ENCODE results near the gene PRIM2. TPM values are rescaled to one million over a fixed set of nuclear protein-coding genes. Genes with fewer than 3 reads are reported as not detected.
"Not testable (repeated sequence)": the region's sequence is repeated elsewhere in the genome, so short reads cannot be mapped to it uniquely, and the experiment has no call there.

PRIM2 gene
- total RNA-seq, 1 experiment from 2014 or later, result 52.2 TPM

GRCh38 chr6:57445790-57446468 is 128.5 kb downstream of the PRIM2 start:
- not testable (repeated sequence) for DNase-seq (ENCODE audit: low spot score)

DNA sequence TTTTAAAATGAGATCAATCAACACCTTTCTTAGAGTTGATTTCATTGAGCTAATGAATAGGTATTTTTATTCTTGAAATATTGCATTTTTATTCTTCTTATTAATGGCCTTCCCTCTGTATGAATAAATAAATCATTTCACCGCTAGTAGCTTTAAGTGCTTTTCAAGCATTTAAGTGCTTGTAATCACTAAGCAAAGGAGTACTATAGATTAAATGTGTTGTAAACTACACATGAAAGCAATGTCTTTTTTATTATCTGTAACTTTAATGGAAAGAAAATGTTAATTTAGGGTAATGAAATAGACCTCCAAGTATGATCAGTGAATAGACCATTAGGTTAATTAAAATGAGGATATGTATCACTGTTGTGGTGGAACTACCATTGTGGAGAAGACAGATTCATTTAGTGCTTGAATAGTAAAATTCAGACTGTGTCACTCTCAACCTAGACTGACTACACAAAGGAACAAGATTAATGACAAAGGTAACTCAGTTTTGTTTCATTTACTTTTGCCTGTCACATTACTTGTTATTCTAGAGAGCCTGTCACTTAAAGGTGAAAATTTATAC is 132.2 kb downstream of the PRIM2 start:
- not testable (repeated sequence) for DNase-seq (ENCODE audit: low spot score)

GRCh38 chr6:57459781-57460180 is 142.4 kb downstream of the PRIM2 start:
- not testable (repeated sequence) for DNase-seq (ENCODE audit: low spot score)

GRCh38 chr6:57461022-57461421 is 143.6 kb downstream of the PRIM2 start:
- DNase-seq (ENCODE audit: low spot score), result not testable (repeated sequence)

- not testable (repeated sequence) for DNase-seq (ENCODE audit: low spot score)
These were observed 146.4 kb downstream of the PRIM2 start for GRCh38 chr6:57463809-57464208.

DNA sequence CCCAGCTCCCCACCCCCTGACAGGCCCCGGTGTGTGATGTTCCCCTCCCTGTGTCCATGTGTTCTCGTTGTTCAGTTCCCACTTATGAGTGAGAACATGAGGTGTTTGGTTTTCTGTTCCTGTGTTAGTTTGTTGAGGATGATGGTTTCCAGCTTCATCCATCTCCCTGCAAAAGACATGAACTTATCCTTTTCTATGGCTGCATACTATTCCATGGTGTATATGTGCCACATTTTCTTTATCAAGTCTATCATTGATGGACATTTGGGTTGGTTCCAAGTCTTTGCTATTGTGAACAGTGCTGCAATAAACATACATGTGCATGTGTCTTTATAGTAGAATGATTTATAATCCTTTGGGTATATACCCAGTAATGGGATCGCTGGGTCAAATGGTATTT is 148.5 kb downstream of the PRIM2 start:
- DNase-seq (ENCODE audit: low spot score), result not testable (repeated sequence)

DNA sequence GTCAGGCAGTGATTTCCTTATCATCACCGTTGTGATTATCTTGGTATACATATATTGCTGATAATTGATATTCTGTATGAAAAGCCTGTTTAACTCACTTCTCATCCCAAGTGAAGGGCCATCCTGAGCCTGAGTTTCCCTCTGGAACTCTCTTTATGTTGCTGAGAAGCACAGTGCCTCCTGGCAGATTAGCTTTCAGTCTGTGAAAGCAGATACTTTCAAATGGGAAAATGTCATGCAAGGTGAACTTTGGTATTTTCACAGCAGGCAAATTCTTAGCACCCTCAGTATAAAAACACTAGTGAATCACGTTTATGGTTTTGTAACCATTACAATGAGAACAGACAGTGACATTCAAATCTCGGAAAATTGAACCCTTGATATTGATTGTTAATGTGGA is 151.6 kb downstream of the PRIM2 start:
- no peak for DNase-seq (ENCODE audit: low spot score)

GRCh38 chr6:57470148-57470547 is 152.7 kb downstream of the PRIM2 start:
- not testable (repeated sequence) for DNase-seq (ENCODE audit: low spot score)

GRCh38 chr6:57471314-57471864 is 154.0 kb downstream of the PRIM2 start:
- not testable (repeated sequence) for DNase-seq (ENCODE audit: low spot score)

- DNase-seq (ENCODE audit: low spot score), result peak; percentile 73
These were observed 155.5 kb downstream of the PRIM2 start for GRCh38 chr6:57472861-57473362.

DNA sequence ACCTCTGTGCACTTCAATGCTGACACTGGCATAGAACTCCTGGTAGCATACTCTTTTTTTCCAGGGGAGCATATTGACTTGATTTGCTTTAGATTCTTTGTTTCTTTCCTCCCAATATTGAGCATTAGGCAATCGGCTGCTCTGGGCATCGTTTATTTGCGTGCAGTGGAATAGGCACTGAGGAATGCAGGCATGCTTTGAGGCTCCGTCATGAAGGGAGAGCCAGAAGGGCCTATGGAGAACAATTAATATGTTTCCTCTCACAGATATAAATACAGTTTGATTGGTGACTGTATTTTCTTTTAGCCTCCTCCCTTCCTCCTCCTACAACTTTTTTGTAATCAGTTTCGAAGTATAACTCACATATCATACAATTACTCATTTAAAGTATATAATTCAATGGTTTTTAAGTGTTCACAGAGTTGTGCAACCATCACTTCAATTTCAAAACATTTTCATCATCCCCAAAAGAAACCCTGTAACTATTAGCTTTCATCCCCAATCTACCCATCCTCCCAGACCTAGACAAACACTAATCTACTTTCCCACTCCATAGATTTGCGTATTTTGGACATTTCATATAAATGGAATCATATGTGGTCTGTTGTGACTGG is 157.5 kb downstream of the PRIM2 start:
- DNase-seq (ENCODE audit: low spot score), result peak; percentile 15

- not testable (repeated sequence) for DNase-seq (ENCODE audit: low spot score)
These were observed 158.2 kb downstream of the PRIM2 start for GRCh38 chr6:57475656-57476055.

- DNase-seq (ENCODE audit: low spot score), result not testable (repeated sequence)
These were observed 162.8 kb downstream of the PRIM2 start for GRCh38 chr6:57480194-57480593.

DNA sequence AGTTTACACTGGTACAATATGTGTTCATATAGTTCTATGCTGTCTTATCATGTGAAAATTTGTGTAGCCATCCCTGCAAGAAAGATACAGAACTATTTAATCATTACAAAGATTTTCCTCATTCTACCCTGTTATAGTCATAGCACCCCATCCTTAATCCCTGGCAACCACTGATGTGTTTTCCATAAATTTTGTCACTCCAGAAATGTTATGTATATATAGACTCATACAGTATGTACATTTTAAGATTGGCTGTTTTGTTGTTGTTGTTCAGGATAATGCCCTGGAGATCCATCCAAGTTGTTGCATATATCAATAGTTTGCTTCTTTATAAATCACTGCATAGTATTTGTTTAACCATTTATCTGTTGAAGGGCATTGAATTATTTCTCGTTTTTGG is 163.7 kb downstream of the PRIM2 start:
- not testable (repeated sequence) for DNase-seq (ENCODE audit: low spot score)

DNA sequence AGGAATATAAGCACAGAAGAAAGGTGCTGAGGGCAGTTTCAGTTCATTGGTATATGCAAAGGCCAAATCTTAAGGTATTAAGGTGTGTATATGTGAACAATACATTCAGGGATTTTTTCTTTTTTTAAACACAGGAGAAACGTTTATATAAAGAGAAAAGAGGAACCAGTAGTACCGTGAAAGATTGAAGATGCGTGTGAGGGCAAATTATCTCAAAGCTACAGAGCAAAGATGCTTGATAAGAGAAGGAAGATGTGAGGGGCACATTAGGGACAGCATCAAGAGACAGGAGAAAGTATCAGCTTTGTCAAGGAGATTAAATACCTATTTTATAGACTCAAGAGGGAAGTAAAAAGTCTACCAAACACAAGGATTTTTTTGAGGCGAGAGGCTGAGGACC is 165.0 kb downstream of the PRIM2 start:
- not testable (repeated sequence) for DNase-seq (ENCODE audit: low spot score)

DNA sequence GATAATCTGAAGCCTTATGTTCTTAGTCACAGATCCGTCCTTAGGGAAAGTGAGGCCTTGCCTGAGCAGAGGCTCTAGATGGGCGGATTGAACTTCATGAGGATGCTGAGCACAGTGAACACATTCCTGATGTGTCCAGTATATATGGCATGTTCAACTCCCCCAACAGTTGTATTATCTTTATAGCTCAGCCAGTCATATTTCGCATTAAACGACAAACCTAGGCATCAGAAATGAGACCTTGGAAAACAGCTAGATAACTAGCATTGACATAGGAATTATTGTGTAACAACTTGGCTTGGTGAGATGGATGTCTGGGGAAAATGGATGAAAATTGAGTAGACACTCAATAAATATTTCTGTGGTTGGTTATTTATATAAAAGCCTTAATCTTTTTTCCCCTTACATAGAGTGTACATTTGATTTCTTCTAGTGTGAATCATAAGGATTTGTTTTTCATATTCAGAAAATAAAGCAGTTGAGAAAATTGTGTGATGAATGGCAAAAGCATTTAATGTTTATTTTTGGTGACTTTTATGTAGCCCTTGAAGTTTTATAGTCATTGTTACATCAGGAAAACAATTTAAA is 169.2 kb downstream of the PRIM2 start:
- DNase-seq (ENCODE audit: low spot score), result not testable (repeated sequence)

DNA sequence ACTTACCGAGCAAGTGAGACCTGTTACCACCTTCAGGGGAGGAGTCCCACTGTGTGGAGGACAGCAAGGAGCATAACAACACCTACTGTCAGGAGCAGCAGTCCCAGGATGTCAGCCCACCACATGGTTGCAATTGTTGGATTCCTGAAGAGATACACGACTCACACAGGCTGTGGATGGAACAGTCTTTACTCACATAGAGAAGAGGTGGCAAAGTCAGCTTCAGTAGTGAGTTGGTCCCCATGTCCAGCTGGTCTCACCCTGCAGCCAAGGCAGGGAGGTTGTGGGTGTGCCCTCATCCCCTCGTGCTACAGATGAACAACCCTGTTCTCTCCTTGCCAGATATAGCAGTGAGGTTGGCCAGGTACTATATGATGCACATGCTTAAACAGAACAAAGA is 171.1 kb downstream of the PRIM2 start:
- not testable (repeated sequence) for DNase-seq (ENCODE audit: low spot score)

DNA sequence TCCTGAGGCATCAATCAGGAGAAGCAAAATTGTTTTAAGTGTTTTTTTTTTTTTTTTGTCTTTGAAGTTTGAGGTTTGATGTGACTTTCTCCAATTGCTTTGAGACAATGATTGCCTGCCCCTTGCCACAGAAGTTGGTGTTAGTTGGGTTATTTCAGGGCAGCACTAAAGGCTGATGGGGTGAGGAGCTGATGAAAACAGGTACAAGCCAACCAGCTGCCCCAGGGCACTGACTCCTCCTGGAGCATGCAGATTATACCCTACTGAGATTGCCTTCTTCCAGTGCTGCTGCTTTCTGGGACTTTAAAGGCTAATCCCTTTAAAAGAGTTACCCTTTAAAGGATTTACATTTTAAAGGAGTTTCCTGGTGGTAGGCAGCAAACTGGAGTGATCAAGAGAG is 172.5 kb downstream of the PRIM2 start:
- DNase-seq (ENCODE audit: low spot score), result not testable (repeated sequence)

GRCh38 chr6:57491795-57492194 is 174.4 kb downstream of the PRIM2 start:
- not testable (repeated sequence) for DNase-seq (ENCODE audit: low spot score)

- DNase-seq (ENCODE audit: low spot score), result not testable (repeated sequence)
These were observed 178.8 kb downstream of the PRIM2 start for GRCh38 chr6:57496251-57496650.

DNA sequence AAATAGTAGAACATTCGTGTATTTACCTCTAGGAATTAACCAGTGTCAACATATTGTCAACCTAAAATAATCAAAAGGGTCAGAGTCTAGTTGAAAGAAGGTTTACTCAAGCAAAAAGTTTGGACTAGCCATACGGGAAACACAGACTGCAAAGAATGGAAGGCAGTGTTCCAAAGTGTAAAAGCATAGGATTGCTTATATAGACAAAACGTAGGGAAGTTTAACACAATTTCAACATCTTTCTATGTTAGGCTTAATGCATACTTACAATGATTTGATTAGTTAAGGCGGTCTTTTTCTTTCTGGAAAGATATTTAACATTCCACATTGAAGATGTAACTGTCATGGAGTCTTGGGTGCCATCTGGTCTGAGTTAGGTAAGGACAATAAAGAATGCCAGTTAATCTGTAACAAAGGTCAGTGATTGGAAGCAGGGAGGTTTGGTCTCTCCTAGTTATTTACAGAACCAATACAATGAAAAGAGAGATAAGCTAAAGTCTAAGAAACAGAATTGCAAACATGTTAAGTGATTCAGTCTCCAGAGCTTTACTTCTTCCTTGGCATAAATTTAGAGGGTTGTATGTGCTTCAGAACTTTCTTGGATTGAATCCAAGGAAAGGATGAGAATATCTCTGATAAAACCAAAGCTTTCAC is 183.1 kb downstream of the PRIM2 start:
- not testable (repeated sequence) for DNase-seq (ENCODE audit: low spot score)

DNA sequence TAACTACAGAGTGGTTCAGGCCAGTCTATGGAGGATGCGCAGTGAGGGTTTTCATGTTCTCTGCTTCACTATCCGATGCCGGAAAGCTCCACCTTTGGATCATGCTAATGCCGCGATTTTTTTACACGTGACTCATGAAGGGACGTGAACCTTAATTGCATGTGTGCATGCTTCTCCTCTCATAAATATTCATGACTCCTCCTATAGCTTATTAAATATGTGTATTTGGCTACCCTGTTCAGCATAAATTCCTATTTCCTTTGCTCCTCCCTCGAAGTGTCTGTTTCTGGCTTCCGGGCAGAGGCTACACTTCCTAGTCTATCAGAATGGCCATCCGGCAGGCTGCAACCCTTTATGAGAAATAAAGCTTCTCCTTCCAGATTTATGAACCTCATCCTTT is 185.0 kb downstream of the PRIM2 start:
- DNase-seq (ENCODE audit: low spot score), result not testable (repeated sequence)
